Fibroblast of pulmonary artery (primary cell): ENCODE data around the gene ADAMTS2.

Experiments used
- DNase-seq: peaks from one replicate; pipeline ENCODE4 v3.0.0-alpha.2; 2010; ENCODE audit warnings: low read depth
- H3K4me3 ChIP-seq: replicated peaks from 2 replicates; pipeline ENCODE4 v1.5.1; 2011; ENCODE audit warnings: low read depth, mild to moderate bottlenecking, control low read depth, low read length, moderate library complexity
- TF ChIP-seq, protein P1 (sequence below): IDR thresholded peaks from 2 replicates; pipeline ENCODE4 v1.5.1; 2011; ENCODE audit warnings: mild to moderate bottlenecking, control low read depth, low read length, inconsistent platforms; ENCODE audit errors: missing control alignments

ADAMTS2 gene

GRCh38 chr5:179238628-179238970 is 106.7 kb downstream of the ADAMTS2 start:
- no peak overlapping the region for H3K4me3 ChIP-seq
- TF ChIP-seq, protein P1, sequence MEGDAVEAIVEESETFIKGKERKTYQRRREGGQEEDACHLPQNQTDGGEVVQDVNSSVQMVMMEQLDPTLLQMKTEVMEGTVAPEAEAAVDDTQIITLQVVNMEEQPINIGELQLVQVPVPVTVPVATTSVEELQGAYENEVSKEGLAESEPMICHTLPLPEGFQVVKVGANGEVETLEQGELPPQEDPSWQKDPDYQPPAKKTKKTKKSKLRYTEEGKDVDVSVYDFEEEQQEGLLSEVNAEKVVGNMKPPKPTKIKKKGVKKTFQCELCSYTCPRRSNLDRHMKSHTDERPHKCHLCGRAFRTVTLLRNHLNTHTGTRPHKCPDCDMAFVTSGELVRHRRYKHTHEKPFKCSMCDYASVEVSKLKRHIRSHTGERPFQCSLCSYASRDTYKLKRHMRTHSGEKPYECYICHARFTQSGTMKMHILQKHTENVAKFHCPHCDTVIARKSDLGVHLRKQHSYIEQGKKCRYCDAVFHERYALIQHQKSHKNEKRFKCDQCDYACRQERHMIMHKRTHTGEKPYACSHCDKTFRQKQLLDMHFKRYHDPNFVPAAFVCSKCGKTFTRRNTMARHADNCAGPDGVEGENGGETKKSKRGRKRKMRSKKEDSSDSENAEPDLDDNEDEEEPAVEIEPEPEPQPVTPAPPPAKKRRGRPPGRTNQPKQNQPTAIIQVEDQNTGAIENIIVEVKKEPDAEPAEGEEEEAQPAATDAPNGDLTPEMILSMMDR: no peak
- no peak for DNase-seq

GRCh38 chr5:179237770-179238627 is 107.3 kb downstream of the ADAMTS2 start:
- no peak for DNase-seq
- TF ChIP-seq, protein P1: no peak
- no peak overlapping the region for H3K4me3 ChIP-seq

- TF ChIP-seq, protein P1: no peak
- no peak for DNase-seq
- H3K4me3 ChIP-seq: no peak overlapping the region
Measured at GRCh38 chr5:179235416-179236400, 109.6 kb downstream of the ADAMTS2 start.

- TF ChIP-seq, protein P1: no peak
- no peak for DNase-seq
Measured at GRCh38 chr5:179234563-179235135, 110.6 kb downstream of the ADAMTS2 start.

DNA sequence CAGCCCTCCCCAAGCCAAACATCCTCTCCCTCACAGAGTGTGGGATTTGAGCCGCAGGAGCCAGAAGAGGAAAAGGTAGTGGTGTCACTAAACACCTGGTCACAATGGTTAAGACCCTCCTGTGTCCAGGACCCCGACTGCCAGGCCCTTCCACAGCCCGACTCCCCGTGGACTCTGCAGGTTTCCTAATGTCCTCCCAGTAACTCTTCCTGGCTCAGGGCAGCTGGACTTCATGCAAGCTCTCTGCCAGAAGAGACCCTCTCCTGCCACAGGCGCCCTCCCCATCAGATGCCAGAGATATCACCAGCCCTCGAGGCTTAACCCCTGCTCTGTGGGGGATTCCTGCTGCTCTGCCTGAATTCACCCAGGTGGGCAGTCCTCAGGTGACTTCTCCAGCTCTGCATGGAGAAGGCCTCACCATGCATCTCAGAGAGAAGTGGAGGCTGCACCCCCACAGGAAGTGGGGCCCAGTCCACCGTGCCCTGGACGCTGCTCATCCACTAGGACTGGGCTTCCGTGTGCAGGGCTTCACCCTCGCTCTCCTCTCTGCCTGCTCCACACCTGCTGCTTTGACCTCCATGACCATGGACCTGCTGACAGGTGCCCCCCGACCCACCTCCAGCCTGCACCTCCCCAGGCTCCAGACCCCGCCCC is 111.2 kb downstream of the ADAMTS2 start:
- TF ChIP-seq, protein P1: no peak
- no peak overlapping the region for H3K4me3 ChIP-seq
- DNase-seq: no peak

More at GRCh38 chr5:179234563-179235135, 110.6 kb downstream of the ADAMTS2 start:
- no peak overlapping the region for H3K4me3 ChIP-seq

DNA sequence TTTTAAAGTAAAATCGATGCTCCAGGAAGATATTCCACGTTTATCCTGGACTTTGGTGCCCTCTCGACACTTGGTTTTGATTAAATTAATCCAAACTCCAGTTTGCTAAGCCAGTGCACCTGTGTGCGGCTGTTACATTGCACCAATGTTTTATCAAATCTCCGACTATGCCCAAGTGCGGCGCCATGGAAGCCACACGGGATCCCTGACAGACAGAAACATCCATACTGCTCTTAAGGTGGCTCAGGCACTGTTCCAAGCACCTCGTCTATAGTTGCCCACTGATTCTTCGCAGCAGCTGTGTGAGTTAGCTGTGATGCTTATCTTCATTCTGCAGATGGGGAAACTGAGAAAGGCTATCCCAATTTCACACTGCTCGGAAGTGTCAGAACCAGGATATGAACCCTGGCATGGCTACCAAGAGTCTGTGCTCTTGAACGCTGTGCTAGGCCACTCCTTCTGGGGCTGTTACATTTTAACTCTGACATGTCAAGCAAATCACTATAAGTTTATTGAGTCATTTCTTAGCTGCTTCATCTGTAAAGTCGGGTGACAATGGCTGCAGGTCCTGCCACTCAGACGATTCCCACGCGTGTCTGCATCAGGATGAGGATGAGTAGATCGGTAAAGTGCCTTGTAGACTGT is 113.0 kb downstream of the ADAMTS2 start:
- H3K4me3 ChIP-seq: no peak overlapping the region
- TF ChIP-seq, protein P1: no peak
- DNase-seq: no peak
